T-helper 2 cell treated with Interferon-gamma antibody and Interleukin-4, amounts not matched to agents 5 μg/mL and 100 μg/mL, for 36 hours (primary cell): ENCODE data around the gene SMNDC1.
"Not testable (repeated sequence)": the region's sequence is repeated elsewhere in the genome, so short reads cannot be mapped to it uniquely, and the experiment has no call there.

ENCODE experiments used
- DNase-seq: peaks from one replicate; pipeline ENCODE4 v3.0.0; 2021; ENCODE audit warnings: low spot score
- H3K27ac Mint-ChIP-seq: one replicate; pipeline ENCODE4 v1.8.0; 2021; ENCODE audit warnings: mild to moderate bottlenecking, mixed read lengths
- H3K27me3 Mint-ChIP-seq: one replicate; pipeline ENCODE4 v1.8.0; 2021; ENCODE audit warnings: low read depth, mixed read lengths
- H3K36me3 Mint-ChIP-seq: one replicate; pipeline ENCODE4 v1.8.0; 2021; ENCODE audit warnings: low read depth, mixed read lengths
- H3K4me1 Mint-ChIP-seq: one replicate; pipeline ENCODE4 v1.8.0; 2021; ENCODE audit warnings: low read depth, mixed read lengths
- H3K4me3 Mint-ChIP-seq: one replicate; pipeline ENCODE4 v1.8.0; 2022; ENCODE audit warnings: mild to moderate bottlenecking, moderate library complexity, mixed read lengths
- H3K9me3 Mint-ChIP-seq: one replicate; pipeline ENCODE4 v1.8.0; 2021; ENCODE audit warnings: mixed read lengths

The SMNDC1 gene

DNA sequence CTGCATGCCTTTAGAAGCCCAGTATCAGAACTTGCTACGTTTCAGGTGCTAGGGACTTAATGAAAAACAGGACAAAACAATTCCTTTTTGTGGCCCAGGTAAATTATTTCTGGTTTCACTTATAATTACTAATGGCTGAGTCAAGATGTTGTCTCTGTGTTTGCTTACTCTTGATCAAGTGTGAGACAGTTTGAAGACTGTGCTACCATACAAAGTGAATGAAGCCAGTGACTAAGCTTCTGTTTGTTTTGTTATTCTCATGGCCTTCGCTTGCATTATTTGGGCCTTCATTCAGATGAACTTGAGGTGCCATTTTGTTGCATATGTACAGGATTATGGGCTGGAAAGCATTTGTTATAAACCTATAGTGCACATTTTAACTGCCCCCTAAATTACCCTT, 17.9 kb downstream of the SMNDC1 start:
- no peaks in the 10 kb centered on the region for H3K4me1 Mint-ChIP-seq
- H3K27me3 Mint-ChIP-seq = no peaks in the 10 kb centered on the region
- H3K36me3 Mint-ChIP-seq = peaks cover 25% of the 10 kb centered on the region
- no peak overlapping the region for H3K4me3 Mint-ChIP-seq
- H3K9me3 Mint-ChIP-seq = no peaks in the 10 kb centered on the region
- H3K27ac Mint-ChIP-seq = no peak overlapping the region
- DNase-seq = no peak

DNA sequence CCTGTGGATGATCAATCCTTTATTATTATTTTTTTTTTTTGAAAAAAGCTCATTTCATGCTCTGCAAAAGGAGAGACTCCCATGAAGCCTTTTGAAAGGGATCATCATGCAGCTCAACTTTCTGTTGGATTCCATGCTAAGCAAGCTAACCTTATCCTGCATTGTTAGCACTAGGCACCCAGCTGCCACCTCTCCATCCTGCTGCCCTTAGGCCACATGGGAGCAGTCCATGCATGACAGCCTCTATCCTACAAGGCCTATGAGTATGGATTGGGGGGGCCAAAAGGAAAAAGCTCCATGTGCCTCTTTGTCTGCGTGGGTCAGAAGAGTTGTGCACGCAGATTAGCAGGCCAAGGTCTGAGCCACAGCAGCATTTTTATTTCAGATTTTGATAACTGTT, 19.2 kb downstream of the SMNDC1 start:
- Mint-ChIP-seq H3K27ac (no peak overlapping the region), H3K4me1 (no peaks in the 10 kb centered on the region), H3K27me3 (no peaks in the 10 kb centered on the region), H3K36me3 (peaks cover 20% of the 10 kb centered on the region), H3K4me3 (no peak overlapping the region), H3K9me3 (no peaks in the 10 kb centered on the region)
- no peak for DNase-seq

DNA sequence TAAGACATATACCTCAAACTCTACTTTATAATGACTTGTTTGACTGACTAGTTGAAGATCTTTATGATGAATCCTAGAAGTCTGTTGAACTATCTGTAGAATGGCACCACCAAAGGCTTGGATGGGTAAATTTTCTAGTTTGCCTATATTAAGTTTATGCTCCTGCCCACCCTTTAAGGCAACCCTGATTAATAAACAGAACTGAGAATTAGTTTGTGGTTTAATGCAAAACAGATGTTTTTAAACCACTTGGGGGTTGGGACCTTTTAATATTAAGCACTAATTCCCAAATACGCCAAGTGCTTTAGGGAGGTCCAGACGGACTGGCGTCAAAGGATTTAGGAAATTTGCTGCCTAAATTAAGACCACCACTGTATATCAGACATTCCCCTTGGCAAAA, 20.5 kb downstream of the SMNDC1 start:
- H3K27ac Mint-ChIP-seq = no peak overlapping the region

DNA sequence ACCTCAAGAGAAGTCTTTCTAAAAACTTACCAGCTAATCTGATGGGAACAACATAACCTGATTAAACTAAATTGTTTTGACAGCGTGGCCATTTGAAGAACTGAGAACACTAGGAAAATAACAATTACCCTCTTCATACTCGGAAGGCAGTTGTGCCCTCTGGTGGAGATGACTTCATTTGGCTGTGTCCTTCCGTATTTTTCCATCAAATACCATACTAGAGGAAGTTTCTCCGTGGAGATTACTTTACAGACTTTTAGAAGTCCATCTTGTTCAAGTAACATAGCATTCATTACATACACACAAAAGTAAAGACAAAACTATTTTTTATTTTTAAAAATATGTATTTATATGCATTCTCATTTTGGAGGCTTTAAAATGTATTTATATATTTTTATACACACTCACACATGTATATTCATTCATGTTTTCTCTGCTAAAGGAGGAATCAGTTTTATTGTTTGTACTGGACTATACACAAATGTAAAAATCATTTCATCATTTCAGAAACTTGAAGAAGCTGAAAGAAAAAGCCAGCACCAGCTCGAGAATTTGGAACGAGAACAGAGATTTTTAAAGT, 25.2 kb downstream of the SMNDC1 start:
- H3K36me3 Mint-ChIP-seq = peaks cover 6% of the 10 kb centered on the region
- peaks cover 10% of the 10 kb centered on the region for H3K4me1 Mint-ChIP-seq
- H3K9me3 Mint-ChIP-seq = no peaks in the 10 kb centered on the region
- no peak overlapping the region for H3K27ac Mint-ChIP-seq
- DNase-seq = peak; percentile 14
- peaks cover 33% of the 10 kb centered on the region for H3K27me3 Mint-ChIP-seq
- H3K4me3 Mint-ChIP-seq = no peak overlapping the region

More for the DNA sequence above, 20.5 kb downstream of the SMNDC1 start:
- no peak for DNase-seq
- H3K4me3 Mint-ChIP-seq = no peak overlapping the region
- peaks cover 18% of the 10 kb centered on the region for H3K36me3 Mint-ChIP-seq
- H3K4me1 Mint-ChIP-seq = peaks cover 1% of the 10 kb centered on the region
- H3K27me3 Mint-ChIP-seq = no peaks in the 10 kb centered on the region
- H3K9me3 Mint-ChIP-seq = no peaks in the 10 kb centered on the region

DNA sequence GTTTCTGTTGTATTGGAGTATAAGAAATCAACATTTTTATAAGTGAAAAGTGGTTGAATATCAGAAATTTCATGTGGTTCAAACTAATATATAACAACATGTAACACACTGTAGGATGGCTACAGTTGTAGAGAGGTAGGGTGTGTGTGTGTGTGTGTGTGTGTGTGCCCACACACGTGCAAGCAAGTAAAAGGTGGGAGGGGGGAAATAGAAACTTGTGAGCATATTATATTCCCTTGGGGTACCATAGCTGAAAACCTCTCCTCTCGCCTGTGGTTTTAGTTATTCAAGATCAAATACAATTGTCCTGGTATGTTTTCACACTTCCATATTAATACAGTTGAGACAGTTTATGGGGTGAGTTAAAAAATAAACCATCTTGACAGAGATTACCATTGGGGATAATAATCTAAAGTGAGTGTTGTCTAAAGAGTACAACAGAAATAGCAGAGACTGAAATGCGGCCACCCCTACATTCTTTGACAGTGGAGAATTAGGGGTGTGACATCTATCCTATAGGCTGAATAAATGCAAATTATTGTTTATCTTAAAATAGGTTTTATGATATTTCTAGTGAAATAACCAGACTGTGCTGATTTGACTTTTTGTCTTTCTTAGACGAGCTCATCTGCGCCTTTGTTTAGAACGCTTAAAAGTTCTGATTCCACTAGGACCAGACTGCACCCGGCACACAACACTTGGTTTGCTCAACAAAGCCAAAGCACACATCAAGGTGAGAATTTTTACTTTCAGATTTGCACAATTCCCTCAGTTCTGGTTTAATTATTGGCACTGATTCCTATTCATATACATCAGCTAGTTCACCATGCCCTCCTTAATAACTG, 25.9 kb downstream of the SMNDC1 start:
- Mint-ChIP-seq H3K27ac (no peak overlapping the region), H3K9me3 (no peaks in the 10 kb centered on the region), H3K27me3 (peaks cover 39% of the 10 kb centered on the region), H3K36me3 (peaks cover 6% of the 10 kb centered on the region), H3K4me1 (peaks cover 10% of the 10 kb centered on the region), H3K4me3 (no peak overlapping the region)
- no peak for DNase-seq

DNA sequence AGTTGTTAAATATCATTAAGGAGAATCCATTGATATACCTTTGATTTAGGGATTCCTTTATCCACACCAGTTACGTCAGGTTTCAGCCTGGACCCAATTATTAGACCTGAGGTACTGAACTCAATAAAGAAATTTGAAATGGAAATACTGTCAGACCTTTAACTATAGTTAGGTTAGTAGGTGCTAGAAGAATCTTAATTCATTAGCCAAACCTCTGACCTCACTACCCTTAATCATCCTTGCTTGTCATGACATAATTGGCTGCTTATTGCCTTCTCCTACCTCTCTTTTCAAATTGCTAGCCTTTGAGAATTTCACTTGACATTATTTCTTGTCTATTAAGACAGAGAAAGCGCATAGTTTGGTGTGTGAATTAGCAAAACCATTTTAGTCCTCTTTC, 27.1 kb downstream of the SMNDC1 start:
- no peaks in the 10 kb centered on the region for H3K9me3 Mint-ChIP-seq
- H3K27ac Mint-ChIP-seq = no peak overlapping the region
- peaks cover 43% of the 10 kb centered on the region for H3K27me3 Mint-ChIP-seq
- peaks cover 13% of the 10 kb centered on the region for H3K4me1 Mint-ChIP-seq
- no peak overlapping the region for H3K4me3 Mint-ChIP-seq
- DNase-seq = no peak
- H3K36me3 Mint-ChIP-seq = peaks cover 6% of the 10 kb centered on the region

DNA sequence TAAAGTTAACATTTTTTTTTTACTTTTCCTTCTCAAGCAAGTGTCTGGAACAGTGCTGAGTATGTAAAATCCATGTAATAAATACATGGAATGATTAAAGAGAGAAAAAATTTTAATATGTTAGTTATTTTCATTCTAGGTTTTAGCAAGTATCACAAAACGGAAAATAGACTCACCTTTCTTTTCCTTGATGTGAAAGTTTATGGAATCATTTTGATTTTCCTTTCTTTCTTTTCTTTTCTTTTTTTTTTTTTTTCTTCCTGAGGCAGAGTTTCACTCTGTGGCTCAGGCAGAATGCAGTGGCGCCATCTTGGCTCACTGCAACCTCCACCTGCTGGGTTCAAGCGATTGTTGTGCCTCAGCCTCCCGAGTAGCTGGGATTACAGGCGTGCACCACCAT, 28.1 kb downstream of the SMNDC1 start:
- Mint-ChIP-seq H3K27ac (no peak overlapping the region), H3K4me3 (no peak overlapping the region), H3K36me3 (peaks cover 6% of the 10 kb centered on the region), H3K4me1 (peaks cover 13% of the 10 kb centered on the region), H3K9me3 (no peaks in the 10 kb centered on the region), H3K27me3 (peaks cover 48% of the 10 kb centered on the region)
- DNase-seq = no peak

DNA sequence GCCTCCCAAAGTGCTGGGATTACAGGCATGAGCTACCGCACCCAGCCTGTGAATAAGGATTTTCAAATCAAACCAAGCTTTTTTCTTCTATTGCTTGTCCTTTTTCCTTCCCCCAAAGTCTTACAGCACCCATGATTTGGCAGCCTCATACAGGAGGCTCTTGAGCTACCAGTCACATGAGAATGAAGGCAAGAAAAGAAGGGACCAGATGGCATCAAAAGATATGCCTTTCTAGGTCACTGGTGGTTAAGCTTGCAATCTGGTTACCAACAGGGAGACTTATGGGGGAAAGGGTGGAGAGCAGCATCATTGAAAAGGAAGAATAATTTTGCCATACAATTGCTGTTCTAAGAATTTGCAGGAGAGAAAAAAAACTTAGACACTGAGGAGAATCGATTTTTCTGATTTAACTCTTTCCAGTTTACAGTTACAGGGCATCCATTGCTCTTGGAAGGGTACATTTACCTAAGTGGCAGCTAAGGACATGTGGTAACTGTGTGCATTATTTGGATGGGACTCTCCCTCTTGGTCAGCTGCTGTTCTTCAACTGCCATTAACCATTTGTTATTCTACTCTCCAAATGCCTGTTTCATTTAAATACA, 29.5 kb downstream of the SMNDC1 start:
- Mint-ChIP-seq H3K36me3 (peaks cover 5% of the 10 kb centered on the region), H3K27ac (no peak overlapping the region), H3K27me3 (peaks cover 56% of the 10 kb centered on the region), H3K4me1 (peaks cover 14% of the 10 kb centered on the region), H3K9me3 (no peaks in the 10 kb centered on the region), H3K4me3 (no peak overlapping the region)
- DNase-seq = no peak

DNA sequence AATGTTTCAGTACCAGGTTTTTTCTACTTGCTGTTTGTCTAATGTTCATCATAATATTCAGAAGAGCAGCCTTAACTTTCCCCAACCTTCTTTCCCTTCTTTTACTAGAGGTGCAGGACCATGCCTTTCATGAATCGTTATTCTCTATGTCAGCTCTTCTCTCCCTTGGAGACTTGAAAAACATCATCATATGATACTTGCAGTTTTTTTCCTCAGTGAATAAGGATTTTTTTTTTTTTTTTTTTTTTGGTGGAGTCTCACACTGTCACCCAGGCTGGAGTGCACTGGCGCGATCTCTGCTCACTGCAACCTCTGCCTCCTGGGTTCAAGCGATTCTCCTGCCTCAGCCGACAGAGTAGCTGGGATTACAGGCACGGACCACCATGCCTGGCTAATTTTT, 30.1 kb downstream of the SMNDC1 start:
- DNase-seq = no peak
- Mint-ChIP-seq H3K36me3 (peaks cover 5% of the 10 kb centered on the region), H3K9me3 (no peaks in the 10 kb centered on the region), H3K27ac (no peak overlapping the region), H3K4me3 (no peak overlapping the region), H3K27me3 (peaks cover 57% of the 10 kb centered on the region), H3K4me1 (peaks cover 15% of the 10 kb centered on the region)

DNA sequence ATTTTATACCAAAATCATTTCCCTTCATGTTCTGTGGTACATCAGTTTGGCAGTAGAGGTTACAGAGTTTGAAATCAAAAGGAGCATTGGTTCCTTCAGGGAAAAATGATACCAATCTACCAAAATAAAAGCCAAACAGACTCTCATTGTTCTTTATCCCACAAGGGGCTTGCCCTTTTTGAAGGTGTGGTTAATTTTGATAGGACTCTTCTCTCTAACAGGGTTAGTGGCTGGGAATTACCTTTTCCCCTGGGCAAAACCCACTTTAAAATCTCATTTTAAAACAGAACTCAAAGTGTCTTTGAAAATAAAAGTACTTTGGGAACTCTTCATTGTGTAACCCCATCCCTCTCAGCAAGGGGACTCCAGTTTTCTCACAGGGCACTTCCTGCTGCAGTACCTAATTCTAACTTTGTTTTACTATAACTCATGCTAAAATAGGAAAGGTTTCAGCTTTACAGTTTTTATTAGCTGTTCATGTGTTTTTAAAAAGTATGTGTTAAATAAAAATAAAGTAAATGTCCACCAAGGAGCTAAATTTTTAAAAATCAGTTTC, 30.6 kb downstream of the SMNDC1 start:
- Mint-ChIP-seq H3K9me3 (no peaks in the 10 kb centered on the region), H3K4me3 (no peak overlapping the region), H3K36me3 (peaks cover 2% of the 10 kb centered on the region), H3K4me1 (peaks cover 16% of the 10 kb centered on the region), H3K27ac (no peak overlapping the region), H3K27me3 (peaks cover 62% of the 10 kb centered on the region)
- DNase-seq = no peak

DNA sequence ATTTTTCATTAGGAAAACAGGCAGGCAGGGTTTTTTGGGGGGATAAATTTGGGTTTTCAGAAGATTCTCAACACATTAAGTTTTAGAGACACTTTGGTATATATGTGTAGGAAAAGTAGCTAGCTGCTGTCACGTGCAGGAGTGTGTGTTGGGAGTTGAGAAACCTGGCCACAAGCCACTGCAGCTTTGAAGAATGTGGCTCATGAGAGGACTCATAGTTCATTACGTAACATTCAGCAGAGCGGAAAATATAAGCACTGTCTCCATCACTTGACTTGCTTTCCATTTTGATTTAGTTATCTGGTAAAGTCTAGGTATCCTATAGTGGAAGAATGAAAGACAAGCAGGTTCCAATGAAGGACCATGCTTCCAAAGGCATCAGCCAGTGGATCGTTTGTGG, 31.2 kb downstream of the SMNDC1 start:
- no peaks in the 10 kb centered on the region for H3K9me3 Mint-ChIP-seq
- H3K4me1 Mint-ChIP-seq = peaks cover 15% of the 10 kb centered on the region
- H3K27ac Mint-ChIP-seq = no peak overlapping the region
- DNase-seq = no peak
- H3K4me3 Mint-ChIP-seq = no peak overlapping the region
- peaks cover 65% of the 10 kb centered on the region for H3K27me3 Mint-ChIP-seq
- no peaks in the 10 kb centered on the region for H3K36me3 Mint-ChIP-seq

DNA sequence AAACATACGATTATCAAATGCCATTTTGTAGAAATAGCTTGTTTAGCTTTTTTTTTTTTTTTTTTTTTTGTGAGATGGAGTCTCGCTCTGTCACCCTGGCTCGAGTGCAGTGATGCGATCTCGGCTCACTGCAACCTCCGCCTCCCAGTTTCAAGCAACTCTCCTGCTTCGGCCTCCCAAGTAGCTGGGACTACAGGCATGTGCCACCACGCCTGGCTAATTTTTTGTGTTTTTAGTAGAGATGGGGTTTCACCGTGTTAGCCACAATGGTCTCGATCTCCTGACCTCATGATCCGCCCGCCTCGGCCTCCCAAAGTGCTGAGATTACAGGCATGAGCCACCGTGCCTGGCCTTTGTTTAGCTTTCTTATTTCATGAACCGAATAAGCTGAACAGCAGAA, 31.7 kb downstream of the SMNDC1 start:
- Mint-ChIP-seq H3K27me3 (peaks cover 67% of the 10 kb centered on the region), H3K4me1 (peaks cover 15% of the 10 kb centered on the region)
- not testable (repeated sequence) for H3K9me3 Mint-ChIP-seq, DNase-seq, H3K36me3 Mint-ChIP-seq, H3K27ac Mint-ChIP-seq, H3K4me3 Mint-ChIP-seq

DNA sequence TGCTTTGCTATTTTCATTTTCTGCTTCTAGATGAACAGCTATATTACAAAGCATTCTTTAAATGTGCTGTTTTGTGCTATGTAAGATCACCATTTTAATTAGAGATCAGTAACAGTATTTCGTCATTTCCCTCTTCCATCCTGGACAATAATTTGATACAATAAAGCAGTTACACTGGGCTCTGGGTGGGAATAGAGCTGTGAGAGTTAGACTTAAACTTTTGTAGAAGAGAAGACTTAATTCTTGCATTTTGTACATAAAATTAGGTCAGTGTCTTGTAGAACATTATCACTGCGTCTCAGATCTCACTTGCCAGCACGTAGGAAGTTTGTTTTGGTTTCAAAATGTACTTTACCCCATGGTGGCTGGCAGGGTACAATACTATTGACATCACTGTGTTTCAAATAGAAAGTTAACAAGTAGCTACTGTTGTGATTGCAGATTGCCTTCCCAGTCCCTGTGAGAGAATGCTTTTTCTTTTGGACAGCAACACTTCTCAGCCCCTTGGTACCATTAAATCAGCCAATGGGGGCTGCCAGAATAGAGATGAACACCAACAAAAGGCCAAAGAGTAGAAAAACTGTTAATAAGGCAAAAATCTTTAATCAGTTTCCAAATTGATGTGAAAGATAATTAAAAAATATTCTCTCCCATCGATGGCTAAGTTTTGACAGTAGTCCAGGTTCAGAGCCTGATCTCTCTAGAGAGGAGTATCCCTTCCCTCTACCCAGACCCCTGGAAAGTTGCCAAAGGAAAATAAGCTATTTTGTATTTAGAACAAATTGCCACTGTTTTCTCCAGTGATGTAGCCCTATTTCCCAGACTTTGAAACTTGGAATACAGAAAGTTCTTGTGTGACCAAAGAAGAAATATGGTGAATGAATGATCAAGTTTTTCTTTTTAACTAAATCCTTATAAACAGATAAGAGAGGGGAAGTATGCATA, 35.1 kb downstream of the SMNDC1 start:
- H3K36me3 Mint-ChIP-seq = no peaks in the 10 kb centered on the region
- H3K27me3 Mint-ChIP-seq = peaks cover 55% of the 10 kb centered on the region
- H3K9me3 Mint-ChIP-seq = no peaks in the 10 kb centered on the region
- no peak overlapping the region for H3K27ac Mint-ChIP-seq
- peak overlapping the region; percentile 54 for H3K4me3 Mint-ChIP-seq
- DNase-seq = peak; percentile 13
- peaks cover 13% of the 10 kb centered on the region for H3K4me1 Mint-ChIP-seq
